IPS DF 19.7 (cell line): Measurements from ENCODE around the gene PALLD.

Source experiments
- DNase-seq: peaks from one replicate; pipeline ENCODE4 v3.0.0-alpha.2; 2013; ENCODE audit warnings: low read depth, low spot score

The PALLD gene

GRCh38 chr4:168731706-168732414, 235.0 kb downstream of the PALLD start:
- no peak for DNase-seq

- DNase-seq: no peak
Observed at GRCh38 chr4:168732714-168733113, 235.9 kb downstream of the PALLD start.

GRCh38 chr4:168734703-168735678, 238.1 kb downstream of the PALLD start:
- DNase-seq: no peak

GRCh38 chr4:168735735-168736134, 238.9 kb downstream of the PALLD start:
- DNase-seq: no peak

- DNase-seq: no peak
Observed at GRCh38 chr4:168736860-168737805, 240.3 kb downstream of the PALLD start.

GRCh38 chr4:168737806-168738172, 240.9 kb downstream of the PALLD start:
- no peak for DNase-seq

- DNase-seq: no peak
Observed at GRCh38 chr4:168739886-168740285, 243.0 kb downstream of the PALLD start.

GRCh38 chr4:168740691-168741090, 243.8 kb downstream of the PALLD start:
- no peak for DNase-seq

- DNase-seq: no peak
Observed at GRCh38 chr4:168741281-168742173, 244.7 kb downstream of the PALLD start.

- DNase-seq: no peak
Observed at GRCh38 chr4:168743131-168743530, 246.3 kb downstream of the PALLD start.

GRCh38 chr4:168743601-168744000, 246.7 kb downstream of the PALLD start:
- DNase-seq: no peak

- DNase-seq: no peak
Observed at GRCh38 chr4:168744021-168744420, 247.2 kb downstream of the PALLD start.

GRCh38 chr4:168748807-168749206, 252.0 kb downstream of the PALLD start:
- no peak for DNase-seq

- no peak for DNase-seq
Observed at GRCh38 chr4:168751263-168752225, 254.7 kb downstream of the PALLD start.

- no peak for DNase-seq
Observed at GRCh38 chr4:168755598-168756477, 259.0 kb downstream of the PALLD start.

GRCh38 chr4:168757500-168757899, 260.6 kb downstream of the PALLD start:
- no peak for DNase-seq

- DNase-seq: no peak
Observed at GRCh38 chr4:168758351-168758876, 261.6 kb downstream of the PALLD start.

GRCh38 chr4:168759321-168759720, 262.5 kb downstream of the PALLD start:
- no peak for DNase-seq
